Omental fat pad (tissue), 4 donors: ENCODE data around the gene BANP. TPM values are rescaled to one million over a fixed set of nuclear protein-coding genes. Genes with fewer than 3 reads are reported as not detected.
"Not testable (repeated sequence)": the region's sequence is repeated elsewhere in the genome, so short reads cannot be mapped to it uniquely, and the experiment has no call there.

Experiments
- ATAC-seq: fragments of 150-250 bp; one replicate; pipeline ENCODE4 v1.9.1; 2016; ENCODE audit warnings: mild to moderate bottlenecking, moderate library complexity; ENCODE audit not compliant: low FRiP score
- DNase-seq: peaks from one replicate; pipeline ENCODE4 v3.0.0-alpha.2; 2019; ENCODE audit warnings: low spot score
- total RNA-seq, 4 donors: library from RNA; depleted of rRNA; stranded (reverse); fragments of >200 nt; gene quantifications; one replicate each; pipeline ENCODE4 v1.1.0, GENCODE V29; 2016
- TF ChIP-seq, protein P1 (sequence below), 3 donors: fragments of 450-650 bp; IDR thresholded peaks; one replicate each; pipeline ENCODE4 v1.5.1; 2016 to 2017; ENCODE audit warnings: antibody characterized with exemption in 3 of 3, mild to moderate bottlenecking in 3 of 3, moderate library complexity in 2 of 3

BANP gene
- total RNA-seq, 4 donors from 2014 or later, result 20.5 to 35.8 (median 24.6) TPM

DNA sequence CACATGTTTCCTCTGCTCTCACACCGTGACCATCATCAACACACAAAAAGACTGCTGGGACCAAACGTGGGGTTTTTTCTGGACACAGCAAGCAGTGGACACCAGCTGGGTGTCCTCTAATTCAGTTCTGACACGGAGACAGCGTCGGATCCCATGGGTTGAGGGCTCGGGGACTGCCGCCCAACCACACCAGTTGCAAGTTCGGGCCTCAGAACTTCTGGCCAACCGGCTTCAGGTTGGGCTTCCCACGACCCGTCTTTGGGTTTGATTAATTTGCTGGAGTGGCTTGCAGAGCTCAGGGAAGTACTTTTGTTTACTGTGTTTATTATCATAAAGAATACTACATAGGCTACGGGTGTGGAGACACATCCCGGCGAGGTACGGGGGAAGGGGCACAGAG lies 97.8 kb downstream of the BANP start:
- TF ChIP-seq, protein P1, sequence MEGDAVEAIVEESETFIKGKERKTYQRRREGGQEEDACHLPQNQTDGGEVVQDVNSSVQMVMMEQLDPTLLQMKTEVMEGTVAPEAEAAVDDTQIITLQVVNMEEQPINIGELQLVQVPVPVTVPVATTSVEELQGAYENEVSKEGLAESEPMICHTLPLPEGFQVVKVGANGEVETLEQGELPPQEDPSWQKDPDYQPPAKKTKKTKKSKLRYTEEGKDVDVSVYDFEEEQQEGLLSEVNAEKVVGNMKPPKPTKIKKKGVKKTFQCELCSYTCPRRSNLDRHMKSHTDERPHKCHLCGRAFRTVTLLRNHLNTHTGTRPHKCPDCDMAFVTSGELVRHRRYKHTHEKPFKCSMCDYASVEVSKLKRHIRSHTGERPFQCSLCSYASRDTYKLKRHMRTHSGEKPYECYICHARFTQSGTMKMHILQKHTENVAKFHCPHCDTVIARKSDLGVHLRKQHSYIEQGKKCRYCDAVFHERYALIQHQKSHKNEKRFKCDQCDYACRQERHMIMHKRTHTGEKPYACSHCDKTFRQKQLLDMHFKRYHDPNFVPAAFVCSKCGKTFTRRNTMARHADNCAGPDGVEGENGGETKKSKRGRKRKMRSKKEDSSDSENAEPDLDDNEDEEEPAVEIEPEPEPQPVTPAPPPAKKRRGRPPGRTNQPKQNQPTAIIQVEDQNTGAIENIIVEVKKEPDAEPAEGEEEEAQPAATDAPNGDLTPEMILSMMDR (IDR thresholded peaks at IDR 0.05), result no peak
- no peak for ATAC-seq
- no peak for DNase-seq

DNA sequence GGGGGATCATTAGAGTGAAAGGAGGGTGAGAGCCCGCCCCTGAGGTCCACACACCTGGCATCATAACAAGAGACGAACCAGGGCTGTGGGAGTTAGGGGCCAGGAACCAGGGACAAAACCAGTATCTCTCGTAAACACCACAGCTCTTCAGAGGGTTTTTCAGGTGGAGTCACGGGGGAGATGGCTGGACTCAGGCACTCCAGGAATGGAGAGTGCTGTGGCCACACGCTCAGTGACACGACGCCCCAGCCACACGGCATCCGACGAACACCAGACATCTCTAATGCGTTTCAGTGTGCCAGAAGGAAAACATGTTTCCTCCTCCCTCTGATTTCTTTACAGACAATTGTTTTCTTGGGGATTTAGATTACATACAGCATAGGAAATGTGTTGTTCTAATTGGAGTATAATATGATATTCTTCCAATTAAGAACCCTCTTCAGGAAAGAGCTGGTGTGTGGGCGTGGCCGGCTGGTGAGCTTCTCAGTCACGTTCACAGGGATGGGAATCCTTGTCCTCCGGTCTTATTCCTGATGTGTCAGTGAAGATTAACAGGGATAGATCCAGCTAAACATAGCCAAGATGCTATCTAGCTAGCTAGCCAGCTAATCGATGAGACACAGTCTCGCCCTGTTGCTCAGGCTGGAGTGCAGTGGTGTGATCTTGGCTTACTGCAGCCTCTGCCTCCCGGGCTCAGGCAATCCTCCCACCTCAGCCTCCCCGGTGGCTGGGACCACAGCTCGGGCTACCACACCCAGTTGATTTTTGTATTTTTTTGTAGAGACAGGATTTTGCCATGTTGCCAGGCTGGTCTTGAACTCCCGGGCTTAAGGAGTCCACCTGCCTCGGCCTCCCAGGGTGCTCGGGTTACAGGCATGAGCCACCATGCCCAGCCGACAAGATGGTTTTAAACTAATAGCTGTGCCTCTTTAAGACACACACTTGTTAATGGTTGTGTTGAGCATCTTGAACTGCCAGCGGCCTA lies 98.6 kb downstream of the BANP start:
- TF ChIP-seq, protein P1 (IDR thresholded peaks at IDR 0.05), result no peak
- DNase-seq (no peak), ATAC-seq (peak; percentile 6)

DNA sequence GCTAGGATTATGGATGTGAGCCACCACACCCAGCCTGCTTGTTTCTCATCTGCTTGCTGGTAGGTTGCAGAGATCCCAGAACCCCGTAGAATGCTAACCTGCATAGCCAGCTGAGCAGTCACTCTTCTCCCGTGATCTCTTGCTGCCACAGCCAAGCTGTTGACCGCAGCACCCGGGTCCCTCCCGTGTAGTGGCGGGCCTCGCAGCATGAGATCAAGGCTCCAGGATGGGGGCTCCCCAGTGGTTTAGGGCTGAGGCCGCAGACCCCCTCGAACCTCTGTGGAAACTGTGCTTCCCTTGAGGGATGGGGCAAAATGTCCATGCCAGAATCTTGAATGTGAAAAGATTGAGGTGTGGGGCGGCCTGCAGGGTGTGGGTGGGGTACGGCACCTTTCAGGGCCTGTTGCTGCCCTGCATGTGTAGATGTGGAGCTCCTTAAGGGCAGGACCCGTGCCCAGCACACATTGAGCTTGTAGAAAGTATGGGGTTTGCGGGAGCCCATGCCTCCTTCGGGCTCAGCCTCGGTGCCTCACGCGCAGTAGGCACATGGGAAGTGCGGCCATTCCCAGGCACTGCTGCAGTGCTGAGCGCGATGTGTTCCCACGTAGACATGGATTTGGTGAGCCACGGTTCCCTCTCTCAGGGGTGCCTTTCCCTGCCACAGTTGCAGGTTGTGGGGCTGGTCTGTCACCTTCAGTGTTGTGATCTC lies 99.9 kb downstream of the BANP start:
- DNase-seq (no peak), ATAC-seq (no peak)
- TF ChIP-seq, protein P1 (IDR thresholded peaks at IDR 0.05), result no peak

DNA sequence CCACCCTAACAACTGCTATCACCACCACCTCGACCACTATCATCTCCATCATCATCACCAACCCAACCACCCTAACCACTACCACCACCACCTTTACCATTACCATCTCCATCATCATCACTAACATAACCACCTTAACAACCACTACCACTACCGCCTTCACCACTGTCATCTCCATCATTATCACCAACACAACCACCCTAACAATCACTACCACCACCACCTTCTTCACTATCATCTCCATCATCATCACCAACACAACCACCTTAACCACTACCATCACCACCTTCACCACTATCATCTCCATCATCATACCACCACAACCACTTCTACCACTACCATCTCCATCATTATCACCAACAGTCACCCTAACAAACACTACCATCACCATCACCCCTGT lies 101.4 kb downstream of the BANP start:
- ATAC-seq, result no peak
- TF ChIP-seq, protein P1 (IDR thresholded peaks at IDR 0.05), result no peak

DNA sequence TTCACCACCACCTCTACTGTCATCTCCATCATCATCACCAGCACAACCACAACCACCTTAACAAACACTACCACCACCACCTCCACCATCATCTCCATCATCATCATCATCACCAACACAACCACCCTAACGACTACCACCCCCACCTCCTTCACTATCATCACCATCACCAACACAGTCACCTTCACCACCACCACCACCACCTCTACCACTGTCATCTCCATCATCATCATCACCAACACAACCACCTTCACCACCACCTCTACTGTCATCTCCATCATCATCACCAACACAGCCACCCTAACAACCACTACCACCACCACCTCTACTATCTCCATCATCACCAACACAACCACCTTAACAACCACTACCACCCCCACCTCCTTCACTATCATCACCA lies 102.2 kb downstream of the BANP start:
- not testable (repeated sequence) for ATAC-seq, DNase-seq

More for the DNA sequence above, 101.4 kb downstream of the BANP start:
- DNase-seq, result no peak

DNA sequence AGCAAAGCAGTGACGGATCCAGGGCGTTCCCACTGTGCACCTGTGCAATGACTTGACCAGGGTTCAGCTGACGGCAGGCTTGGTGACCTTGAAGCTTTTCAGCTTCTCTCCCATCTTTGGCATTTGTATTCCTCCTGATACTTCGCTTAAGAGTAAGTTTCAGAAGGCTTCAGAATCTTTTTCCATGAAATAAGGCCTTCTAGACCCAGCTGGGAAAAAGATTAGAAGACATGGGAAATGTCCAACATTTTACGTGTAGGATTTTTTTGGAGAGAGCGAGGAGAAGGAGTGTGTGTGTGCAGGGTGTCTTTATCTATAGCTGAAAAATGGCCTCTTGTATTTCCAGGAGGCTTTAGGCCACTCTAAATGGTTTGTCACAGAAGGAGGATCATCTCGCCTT lies 104.1 kb downstream of the BANP start:
- no peak for DNase-seq
- TF ChIP-seq, protein P1 (IDR thresholded peaks at IDR 0.05), result no peak
- no peak for ATAC-seq

DNA sequence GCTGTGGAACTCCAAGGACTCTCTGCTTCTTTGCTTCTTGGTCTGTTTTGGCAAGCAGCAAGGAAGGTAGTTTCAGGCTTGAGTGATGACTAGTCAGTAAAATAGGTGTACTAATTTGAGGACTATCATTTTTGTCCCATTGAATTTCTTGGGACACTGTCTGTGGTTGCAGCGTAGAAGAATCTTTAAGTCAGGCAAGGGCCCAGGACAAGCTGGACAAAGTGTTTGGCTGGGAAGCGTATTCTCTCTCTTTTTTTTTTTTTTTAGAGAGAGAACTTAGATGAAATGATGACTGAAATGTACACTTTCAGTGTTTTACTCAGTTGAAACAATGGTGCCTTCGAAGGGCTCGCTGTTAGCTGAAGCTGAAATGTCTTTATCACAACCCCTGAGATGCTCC lies 105.0 kb downstream of the BANP start:
- TF ChIP-seq, protein P1 (IDR thresholded peaks at IDR 0.05), result no peak

More for the DNA sequence above, 105.0 kb downstream of the BANP start:
- no peak for ATAC-seq
- no peak for DNase-seq
